ENCODE results near the gene ZBTB42.

GRCh38 chr14:104803912-104804410 lies 3.1 kb downstream of the ZBTB42 start:
- TF ChIP-seq SP2 (tag by site-specific recombination; IDR thresholded peaks at IDR 0.05) (no peak), RBAK (tag by site-specific recombination; IDR thresholded peaks at IDR 0.05) (no peak), CTCF (tag by site-specific recombination; IDR thresholded peaks at IDR 0.05) (no peak), ZNF623 (tag by site-specific recombination; IDR thresholded peaks at IDR 0.05) (no peak)

Measured in HEK293 (cell line).